Measurements from ENCODE around the gene KAT14.
"Not testable (repeated sequence)": the region's sequence is repeated elsewhere in the genome, so short reads cannot be mapped to it uniquely, and the experiment has no call there.

KAT14 gene

DNA sequence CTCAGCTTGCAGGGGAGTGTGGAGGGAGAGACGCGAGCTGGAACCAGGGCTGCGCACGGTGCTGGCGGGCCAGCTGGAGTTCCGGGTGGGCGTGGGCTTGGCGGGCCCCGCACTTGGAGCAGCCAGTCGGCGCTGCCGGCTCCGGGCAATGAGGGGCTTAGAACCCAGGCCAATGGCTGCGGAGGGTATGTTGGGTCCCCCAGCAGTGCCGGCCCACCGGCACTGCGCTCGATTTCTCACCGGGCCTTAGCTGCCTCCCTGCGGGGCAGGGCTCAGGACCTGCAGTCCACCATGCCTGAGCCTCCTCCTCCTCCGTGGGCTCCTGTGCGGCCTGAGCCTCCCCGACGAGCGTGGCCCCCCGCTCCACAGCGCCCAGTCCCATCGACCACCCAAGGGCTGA, 89.1 kb downstream of the KAT14 start:
- not testable (repeated sequence) for DNase-seq

DNA sequence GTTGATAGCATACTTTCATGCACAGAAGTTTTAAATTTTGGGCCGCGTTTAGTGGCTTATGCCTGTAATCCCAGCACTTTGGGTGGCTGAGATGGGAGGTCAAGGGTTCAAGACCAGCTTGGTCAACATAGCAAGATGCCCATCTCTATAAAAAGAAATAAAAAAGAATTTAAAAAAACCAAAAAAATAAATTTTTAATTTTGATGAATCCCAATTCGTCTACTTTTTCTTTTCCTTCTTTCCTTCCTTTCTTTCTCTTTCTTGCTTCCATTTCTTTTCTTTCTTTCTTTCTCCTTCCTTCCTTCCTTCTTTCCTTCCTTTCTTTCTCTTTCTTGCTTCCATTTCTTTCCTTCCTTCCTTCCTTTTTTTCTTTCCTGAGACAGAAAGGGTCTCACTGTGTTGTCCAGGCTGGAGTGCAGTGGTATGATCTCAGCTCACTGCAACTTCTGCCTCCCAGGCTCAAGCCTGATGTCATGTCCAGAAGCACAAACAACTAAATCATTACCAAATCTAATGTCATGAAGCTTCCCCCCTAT, 95.8 kb downstream of the KAT14 start:
- DNase-seq, result no peak
